Fibroblast of lung (primary cell): ENCODE data around the gene GCM1.

Experiments
- CTCF ChIP-seq, 2 donors: IDR thresholded peaks in 1 of 2; conservative IDR thresholded peaks in 1 of 2; 1 replicate in 1 of 2; 2 replicates in 1 of 2; pipeline ENCODE4 v1.5.1; 2011 to 2012; ENCODE audit warnings: low read length in 2 of 2, control low read depth in 1 of 2, inconsistent platforms in 1 of 2, low read depth in 1 of 2, mild to moderate bottlenecking in 1 of 2
- EZH2 ChIP-seq: IDR thresholded peaks from 2 replicates; pipeline ENCODE4 v1.5.1; 2012; ENCODE audit warnings: low read length, control low read depth, mild to moderate bottlenecking; ENCODE audit errors: missing control alignments

DNA sequence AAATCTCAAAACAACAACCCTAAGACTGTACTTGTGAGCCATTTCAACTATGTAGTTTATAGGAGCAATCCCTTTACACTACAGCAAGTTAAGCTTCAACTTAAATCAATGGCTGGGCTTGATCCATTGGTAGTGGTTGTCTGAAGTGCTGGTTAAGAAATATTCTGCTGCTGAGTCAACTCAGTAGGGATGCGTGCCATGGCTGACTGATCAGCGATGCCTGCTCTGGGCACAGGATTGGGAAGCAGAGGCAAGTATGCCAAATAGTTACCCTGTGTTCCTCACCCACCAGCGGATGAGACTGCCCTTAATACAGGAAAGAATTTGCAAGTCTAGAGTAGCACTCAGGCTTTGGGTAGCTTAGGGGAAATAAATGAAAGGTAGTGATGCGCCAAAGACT lies 41.5 kb downstream of the GCM1 start:
- TF ChIP-seq CTCF (conservative IDR thresholded peaks at IDR 0.05 in 1 of 2, IDR thresholded peaks at IDR 0.05 in 1 of 2; ENCODE audit: low read depth in 1 of 2, low read length in 2 of 2) (no peak), EZH2 (no peak)
